Measurements from ENCODE around the gene HOXB5.

Gene HOXB5

DNA sequence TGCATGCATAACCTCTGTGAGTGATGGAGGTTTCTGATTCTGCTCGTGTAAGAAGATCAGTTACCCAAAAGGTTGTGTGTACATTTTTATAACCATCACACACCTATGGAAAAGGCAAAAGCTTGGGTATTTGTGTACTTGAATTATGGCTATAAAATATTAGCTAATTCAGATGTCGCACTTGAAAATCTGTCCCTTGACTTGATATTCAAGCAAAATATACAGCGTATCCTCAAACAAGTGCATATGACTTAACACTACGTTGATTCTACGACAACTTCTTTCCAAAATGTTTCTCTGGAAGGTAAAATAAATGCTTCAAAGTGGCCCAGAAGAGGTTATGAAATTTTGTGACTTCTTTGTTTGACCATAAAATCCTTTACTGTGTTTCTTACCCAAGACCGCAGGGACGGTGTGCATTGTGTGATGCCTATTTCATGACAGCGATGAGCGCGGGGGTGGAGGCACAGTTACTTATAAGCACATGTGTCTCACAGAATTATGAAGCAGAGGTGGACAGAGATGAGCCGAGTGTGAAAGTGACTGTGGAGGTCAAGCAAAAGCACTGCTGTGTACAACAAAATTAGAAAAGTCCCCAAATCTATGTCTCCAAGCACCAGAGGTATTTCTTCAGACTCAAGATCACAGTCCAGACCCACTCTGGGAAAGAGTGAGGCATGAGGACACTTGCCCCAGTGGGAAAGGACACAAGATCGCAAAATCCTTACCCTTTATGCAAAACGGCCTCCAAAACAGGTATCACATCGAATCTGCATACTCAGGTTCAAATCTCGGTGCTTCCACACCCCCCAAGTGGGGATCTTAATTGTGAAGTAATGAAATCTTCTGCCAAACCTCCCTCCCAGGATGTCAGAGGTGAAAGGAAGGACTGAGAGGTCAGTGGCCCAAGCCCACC lies 36.7 kb upstream of the HOXB5 start:
- TF ChIP-seq ZNF8 (CRISPR knock-in tag; IDR thresholded peaks at IDR 0.05), result no peak
- no peak for TF ChIP-seq BACH2 (CRISPR knock-in tag; IDR thresholded peaks at IDR 0.05; ENCODE audit: borderline replicate concordance)
- TF ChIP-seq, protein P1, sequence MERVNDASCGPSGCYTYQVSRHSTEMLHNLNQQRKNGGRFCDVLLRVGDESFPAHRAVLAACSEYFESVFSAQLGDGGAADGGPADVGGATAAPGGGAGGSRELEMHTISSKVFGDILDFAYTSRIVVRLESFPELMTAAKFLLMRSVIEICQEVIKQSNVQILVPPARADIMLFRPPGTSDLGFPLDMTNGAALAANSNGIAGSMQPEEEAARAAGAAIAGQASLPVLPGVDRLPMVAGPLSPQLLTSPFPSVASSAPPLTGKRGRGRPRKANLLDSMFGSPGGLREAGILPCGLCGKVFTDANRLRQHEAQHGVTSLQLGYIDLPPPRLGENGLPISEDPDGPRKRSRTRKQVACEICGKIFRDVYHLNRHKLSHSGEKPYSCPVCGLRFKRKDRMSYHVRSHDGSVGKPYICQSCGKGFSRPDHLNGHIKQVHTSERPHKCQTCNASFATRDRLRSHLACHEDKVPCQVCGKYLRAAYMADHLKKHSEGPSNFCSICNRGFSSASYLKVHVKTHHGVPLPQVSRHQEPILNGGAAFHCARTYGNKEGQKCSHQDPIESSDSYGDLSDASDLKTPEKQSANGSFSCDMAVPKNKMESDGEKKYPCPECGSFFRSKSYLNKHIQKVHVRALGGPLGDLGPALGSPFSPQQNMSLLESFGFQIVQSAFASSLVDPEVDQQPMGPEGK (CRISPR knock-in tag; IDR thresholded peaks at IDR 0.05; ENCODE audit: borderline replicate concordance), result no peak
- TF ChIP-seq SNAI2 (CRISPR knock-in tag; IDR thresholded peaks at IDR 0.05), result no peak
- TF ChIP-seq RARB (CRISPR knock-in tag; IDR thresholded peaks at IDR 0.05), result no peak
- no peak for TF ChIP-seq ZNF70 (CRISPR knock-in tag; IDR thresholded peaks at IDR 0.05)
- no peak for TF ChIP-seq ZC3H10 (CRISPR knock-in tag; IDR thresholded peaks at IDR 0.05)
- TF ChIP-seq, protein P2, sequence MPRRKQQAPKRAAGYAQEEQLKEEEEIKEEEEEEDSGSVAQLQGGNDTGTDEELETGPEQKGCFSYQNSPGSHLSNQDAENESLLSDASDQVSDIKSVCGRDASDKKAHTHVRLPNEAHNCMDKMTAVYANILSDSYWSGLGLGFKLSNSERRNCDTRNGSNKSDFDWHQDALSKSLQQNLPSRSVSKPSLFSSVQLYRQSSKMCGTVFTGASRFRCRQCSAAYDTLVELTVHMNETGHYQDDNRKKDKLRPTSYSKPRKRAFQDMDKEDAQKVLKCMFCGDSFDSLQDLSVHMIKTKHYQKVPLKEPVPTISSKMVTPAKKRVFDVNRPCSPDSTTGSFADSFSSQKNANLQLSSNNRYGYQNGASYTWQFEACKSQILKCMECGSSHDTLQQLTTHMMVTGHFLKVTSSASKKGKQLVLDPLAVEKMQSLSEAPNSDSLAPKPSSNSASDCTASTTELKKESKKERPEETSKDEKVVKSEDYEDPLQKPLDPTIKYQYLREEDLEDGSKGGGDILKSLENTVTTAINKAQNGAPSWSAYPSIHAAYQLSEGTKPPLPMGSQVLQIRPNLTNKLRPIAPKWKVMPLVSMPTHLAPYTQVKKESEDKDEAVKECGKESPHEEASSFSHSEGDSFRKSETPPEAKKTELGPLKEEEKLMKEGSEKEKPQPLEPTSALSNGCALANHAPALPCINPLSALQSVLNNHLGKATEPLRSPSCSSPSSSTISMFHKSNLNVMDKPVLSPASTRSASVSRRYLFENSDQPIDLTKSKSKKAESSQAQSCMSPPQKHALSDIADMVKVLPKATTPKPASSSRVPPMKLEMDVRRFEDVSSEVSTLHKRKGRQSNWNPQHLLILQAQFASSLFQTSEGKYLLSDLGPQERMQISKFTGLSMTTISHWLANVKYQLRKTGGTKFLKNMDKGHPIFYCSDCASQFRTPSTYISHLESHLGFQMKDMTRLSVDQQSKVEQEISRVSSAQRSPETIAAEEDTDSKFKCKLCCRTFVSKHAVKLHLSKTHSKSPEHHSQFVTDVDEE (CRISPR knock-in tag; IDR thresholded peaks at IDR 0.05), result no peak
- no peak for TF ChIP-seq CSDC2 (CRISPR knock-in tag; IDR thresholded peaks at IDR 0.05)
- no peak for TF ChIP-seq GLIS3 (CRISPR knock-in tag; IDR thresholded peaks at IDR 0.05)
- TF ChIP-seq ARNTL (CRISPR knock-in tag; IDR thresholded peaks at IDR 0.05; ENCODE audit: borderline replicate concordance, low read depth), result no peak
- no peak for TF ChIP-seq ZFP3 (CRISPR knock-in tag; IDR thresholded peaks at IDR 0.05)
- ATAC-seq, result no peak

DNA sequence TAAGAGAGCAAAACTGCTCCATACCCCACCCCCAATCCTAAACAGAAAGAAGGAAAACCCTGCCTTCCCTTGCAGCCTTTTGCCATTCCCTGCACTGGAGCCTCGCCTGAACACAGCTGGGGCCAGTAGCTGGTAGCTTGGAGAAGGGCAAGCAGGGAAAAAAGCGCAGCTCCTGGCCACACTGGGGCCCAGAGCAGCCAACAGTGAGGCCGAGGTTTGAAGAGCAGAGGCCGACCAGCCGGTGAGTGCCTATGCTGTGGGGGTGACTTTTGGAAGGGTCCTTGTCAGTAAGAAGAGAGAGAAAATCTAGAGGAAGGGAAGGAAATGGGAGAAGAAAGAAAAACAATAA lies 35.8 kb upstream of the HOXB5 start:
- TF ChIP-seq SNAI2 (CRISPR knock-in tag; IDR thresholded peaks at IDR 0.05) (no peak), PPARA (CRISPR knock-in tag; IDR thresholded peaks at IDR 0.05; ENCODE audit: borderline replicate concordance) (no peak), ISL1 (CRISPR knock-in tag; IDR thresholded peaks at IDR 0.05) (no peak), TOX (CRISPR knock-in tag; IDR thresholded peaks at IDR 0.05; ENCODE audit: borderline replicate concordance) (no peak), ZNF565 (CRISPR knock-in tag; conservative IDR thresholded peaks at IDR 0.05; ENCODE audit: low read depth) (no peak), ZFP3 (CRISPR knock-in tag; IDR thresholded peaks at IDR 0.05) (no peak), CSDC2 (CRISPR knock-in tag; IDR thresholded peaks at IDR 0.05) (no peak), ZNF8 (CRISPR knock-in tag; IDR thresholded peaks at IDR 0.05) (no peak), ZC3H10 (CRISPR knock-in tag; IDR thresholded peaks at IDR 0.05) (no peak), ZFP30 (CRISPR knock-in tag; IDR thresholded peaks at IDR 0.05) (no peak), ZNF70 (CRISPR knock-in tag; IDR thresholded peaks at IDR 0.05) (no peak), ESRRG (CRISPR knock-in tag; IDR thresholded peaks at IDR 0.05) (no peak), ARNTL (CRISPR knock-in tag; IDR thresholded peaks at IDR 0.05; ENCODE audit: borderline replicate concordance, low read depth) (no peak), RARB (CRISPR knock-in tag; IDR thresholded peaks at IDR 0.05) (no peak), OSR1 (CRISPR knock-in tag; IDR thresholded peaks at IDR 0.05) (no peak)
- TF ChIP-seq, protein P3, sequence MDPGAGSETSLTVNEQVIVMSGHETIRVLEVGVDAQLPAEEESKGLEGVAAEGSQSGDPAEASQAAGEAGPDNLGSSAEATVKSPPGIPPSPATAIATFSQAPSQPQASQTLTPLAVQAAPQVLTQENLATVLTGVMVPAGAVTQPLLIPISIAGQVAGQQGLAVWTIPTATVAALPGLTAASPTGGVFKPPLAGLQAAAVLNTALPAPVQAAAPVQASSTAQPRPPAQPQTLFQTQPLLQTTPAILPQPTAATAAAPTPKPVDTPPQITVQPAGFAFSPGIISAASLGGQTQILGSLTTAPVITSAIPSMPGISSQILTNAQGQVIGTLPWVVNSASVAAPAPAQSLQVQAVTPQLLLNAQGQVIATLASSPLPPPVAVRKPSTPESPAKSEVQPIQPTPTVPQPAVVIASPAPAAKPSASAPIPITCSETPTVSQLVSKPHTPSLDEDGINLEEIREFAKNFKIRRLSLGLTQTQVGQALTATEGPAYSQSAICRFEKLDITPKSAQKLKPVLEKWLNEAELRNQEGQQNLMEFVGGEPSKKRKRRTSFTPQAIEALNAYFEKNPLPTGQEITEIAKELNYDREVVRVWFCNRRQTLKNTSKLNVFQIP (CRISPR knock-in tag; IDR thresholded peaks at IDR 0.05; ENCODE audit: borderline replicate concordance, low read depth), result no peak
- TF ChIP-seq, protein P4, sequence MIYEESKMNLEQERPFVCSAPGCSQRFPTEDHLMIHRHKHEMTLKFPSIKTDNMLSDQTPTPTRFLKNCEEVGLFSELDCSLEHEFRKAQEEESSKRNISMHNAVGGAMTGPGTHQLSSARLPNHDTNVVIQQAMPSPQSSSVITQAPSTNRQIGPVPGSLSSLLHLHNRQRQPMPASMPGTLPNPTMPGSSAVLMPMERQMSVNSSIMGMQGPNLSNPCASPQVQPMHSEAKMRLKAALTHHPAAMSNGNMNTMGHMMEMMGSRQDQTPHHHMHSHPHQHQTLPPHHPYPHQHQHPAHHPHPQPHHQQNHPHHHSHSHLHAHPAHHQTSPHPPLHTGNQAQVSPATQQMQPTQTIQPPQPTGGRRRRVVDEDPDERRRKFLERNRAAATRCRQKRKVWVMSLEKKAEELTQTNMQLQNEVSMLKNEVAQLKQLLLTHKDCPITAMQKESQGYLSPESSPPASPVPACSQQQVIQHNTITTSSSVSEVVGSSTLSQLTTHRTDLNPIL (CRISPR knock-in tag; IDR thresholded peaks at IDR 0.05; ENCODE audit: low read depth), result no peak
- TF ChIP-seq, protein P1 (CRISPR knock-in tag; IDR thresholded peaks at IDR 0.05; ENCODE audit: borderline replicate concordance), result no peak
- TF ChIP-seq, protein P2 (CRISPR knock-in tag; IDR thresholded peaks at IDR 0.05), result no peak
- no peak for ATAC-seq
